IPS-15b (cell line): ENCODE measurements around the gene PIGN.

Experiments used
- H3K27me3 ChIP-seq: one replicate; pipeline ENCODE4 v1.6.1; 2013; ENCODE audit warnings: low read length; ENCODE audit not compliant: control insufficient read depth, insufficient read depth
- H3K36me3 ChIP-seq: one replicate; pipeline ENCODE4 v1.6.1; 2013; ENCODE audit warnings: low read length; ENCODE audit not compliant: control insufficient read depth, insufficient read depth
- H3K4me1 ChIP-seq: one replicate; pipeline ENCODE4 v1.6.1; 2013; ENCODE audit warnings: mild to moderate bottlenecking, low read length; ENCODE audit not compliant: control insufficient read depth, insufficient read depth
- H3K4me3 ChIP-seq: one replicate; pipeline ENCODE4 v1.5.1; 2013; ENCODE audit warnings: low read depth, low read length
- H3K9ac ChIP-seq: one replicate; pipeline ENCODE4 v1.6.1; 2013; ENCODE audit warnings: low read depth, mild to moderate bottlenecking, low read length
- H3K9me3 ChIP-seq: one replicate; pipeline ENCODE4 v1.6.1; 2013; ENCODE audit warnings: mild to moderate bottlenecking, low read length; ENCODE audit not compliant: control insufficient read depth, insufficient read depth

Gene PIGN

DNA sequence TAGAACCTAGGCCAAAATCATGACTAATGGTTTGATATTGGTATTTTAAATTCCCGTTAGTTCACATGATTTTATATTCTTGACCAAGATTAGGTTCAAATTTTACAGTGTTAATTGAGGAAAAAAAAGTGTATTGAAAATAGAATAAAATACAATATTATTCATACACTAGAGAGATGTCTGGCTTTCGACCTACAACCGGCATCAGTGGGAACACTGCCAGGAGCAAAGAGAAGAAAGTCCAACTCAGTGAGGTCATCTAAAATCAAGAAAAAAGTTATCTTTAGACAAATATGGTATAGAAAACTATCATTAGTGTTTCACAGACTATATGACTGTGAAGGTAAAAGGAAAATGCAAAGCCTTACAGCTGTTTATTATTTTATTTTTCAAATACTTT is 81.5 kb downstream of the PIGN start:
- H3K9me3 ChIP-seq = no peaks in the 10 kb centered on the region
- peaks cover 3% of the 10 kb centered on the region for H3K4me1 ChIP-seq
- no peak overlapping the region for H3K4me3 ChIP-seq
- H3K9ac ChIP-seq = no peak overlapping the region
- H3K36me3 ChIP-seq = no peaks in the 10 kb centered on the region
- H3K27me3 ChIP-seq = no peaks in the 10 kb centered on the region

DNA sequence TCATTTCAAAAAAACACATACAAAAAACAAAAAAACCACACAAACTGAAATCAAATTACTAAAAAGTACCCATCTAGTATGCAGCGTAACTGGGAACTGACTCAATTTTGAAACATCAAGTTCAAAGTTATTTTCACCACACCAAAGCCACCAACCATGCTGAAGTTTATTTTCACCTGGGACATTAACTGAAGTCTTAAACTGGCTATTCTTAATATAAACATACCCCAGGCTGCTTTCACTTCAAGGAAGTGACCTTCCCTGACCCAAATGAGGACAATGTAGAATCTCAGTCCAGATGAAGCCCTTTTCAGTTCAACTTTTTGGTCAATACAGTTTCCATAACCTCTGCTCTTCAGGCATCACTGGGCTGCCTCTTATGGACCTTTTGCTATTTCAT is 84.6 kb downstream of the PIGN start:
- no peaks in the 10 kb centered on the region for H3K27me3 ChIP-seq
- no peaks in the 10 kb centered on the region for H3K36me3 ChIP-seq
- H3K4me3 ChIP-seq = no peak overlapping the region
- peaks cover 3% of the 10 kb centered on the region for H3K4me1 ChIP-seq
- no peaks in the 10 kb centered on the region for H3K9me3 ChIP-seq
- no peak overlapping the region for H3K9ac ChIP-seq

DNA sequence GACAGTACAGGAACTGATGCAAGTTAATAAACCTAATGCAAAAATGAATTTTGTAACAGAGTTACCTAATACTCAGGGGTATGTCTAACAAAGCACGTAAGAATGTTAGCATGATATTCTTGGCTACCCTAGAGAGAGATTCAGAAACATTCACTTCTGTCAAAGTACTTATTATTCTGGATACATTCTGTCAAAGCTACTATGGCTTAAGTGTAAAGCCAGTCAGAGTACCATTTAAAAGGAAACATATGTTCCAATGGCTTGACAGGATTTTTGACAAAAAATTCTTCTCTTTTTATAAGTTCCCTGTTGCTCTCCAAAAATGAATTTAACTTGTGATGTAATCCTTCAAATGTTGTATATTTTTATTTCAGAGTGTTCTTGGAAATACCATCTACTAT is 85.5 kb downstream of the PIGN start:
- no peaks in the 10 kb centered on the region for H3K9me3 ChIP-seq
- no peaks in the 10 kb centered on the region for H3K36me3 ChIP-seq
- no peaks in the 10 kb centered on the region for H3K27me3 ChIP-seq
- peaks cover 3% of the 10 kb centered on the region for H3K4me1 ChIP-seq
- no peak overlapping the region for H3K9ac ChIP-seq
- H3K4me3 ChIP-seq = no peak overlapping the region

DNA sequence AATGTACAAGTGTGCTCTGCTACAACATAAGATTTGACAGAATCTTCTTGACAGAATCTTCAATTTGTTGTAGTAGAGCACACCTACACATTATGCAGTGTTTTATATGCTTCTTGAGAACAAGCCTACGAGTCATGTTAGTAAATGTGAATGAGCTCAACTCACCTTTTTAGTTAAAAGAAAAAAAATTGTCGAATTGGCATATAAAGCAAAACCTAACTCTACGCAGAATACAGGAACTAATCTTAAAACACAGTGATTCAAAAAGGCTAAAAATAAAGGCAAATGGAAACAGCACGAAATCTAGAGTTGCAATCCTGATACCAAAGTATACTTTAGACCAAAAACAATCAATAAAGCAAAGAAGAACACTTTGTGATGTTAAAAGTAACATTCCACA is 87.9 kb downstream of the PIGN start:
- no peak overlapping the region for H3K9ac ChIP-seq
- no peaks in the 10 kb centered on the region for H3K9me3 ChIP-seq
- H3K4me3 ChIP-seq = no peak overlapping the region
- H3K36me3 ChIP-seq = no peaks in the 10 kb centered on the region
- no peaks in the 10 kb centered on the region for H3K27me3 ChIP-seq
- peaks cover 3% of the 10 kb centered on the region for H3K4me1 ChIP-seq

DNA sequence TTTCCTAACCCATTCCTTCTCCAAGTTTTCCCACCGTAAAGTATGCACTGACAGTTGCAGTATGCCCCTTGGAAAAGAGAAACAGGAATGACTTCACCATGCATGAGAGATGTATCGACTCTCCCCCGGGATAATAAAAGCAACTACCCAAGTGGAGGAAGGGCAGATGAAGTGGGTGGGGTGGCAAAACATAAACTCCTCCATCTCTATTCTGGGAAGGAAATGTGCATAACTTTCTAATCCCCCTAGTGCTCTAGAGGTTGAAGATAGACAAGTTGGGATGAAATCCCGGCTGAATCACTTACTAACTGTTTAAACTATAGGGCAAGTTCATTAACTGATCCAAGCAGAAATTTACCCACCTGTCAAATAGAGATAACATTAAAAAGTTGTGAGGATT is 89.2 kb downstream of the PIGN start:
- Histone ChIP-seq H3K27me3 (no peaks in the 10 kb centered on the region), H3K36me3 (no peaks in the 10 kb centered on the region), H3K4me3 (no peak overlapping the region), H3K4me1 (no peaks in the 10 kb centered on the region), H3K9ac (no peak overlapping the region), H3K9me3 (no peaks in the 10 kb centered on the region)

DNA sequence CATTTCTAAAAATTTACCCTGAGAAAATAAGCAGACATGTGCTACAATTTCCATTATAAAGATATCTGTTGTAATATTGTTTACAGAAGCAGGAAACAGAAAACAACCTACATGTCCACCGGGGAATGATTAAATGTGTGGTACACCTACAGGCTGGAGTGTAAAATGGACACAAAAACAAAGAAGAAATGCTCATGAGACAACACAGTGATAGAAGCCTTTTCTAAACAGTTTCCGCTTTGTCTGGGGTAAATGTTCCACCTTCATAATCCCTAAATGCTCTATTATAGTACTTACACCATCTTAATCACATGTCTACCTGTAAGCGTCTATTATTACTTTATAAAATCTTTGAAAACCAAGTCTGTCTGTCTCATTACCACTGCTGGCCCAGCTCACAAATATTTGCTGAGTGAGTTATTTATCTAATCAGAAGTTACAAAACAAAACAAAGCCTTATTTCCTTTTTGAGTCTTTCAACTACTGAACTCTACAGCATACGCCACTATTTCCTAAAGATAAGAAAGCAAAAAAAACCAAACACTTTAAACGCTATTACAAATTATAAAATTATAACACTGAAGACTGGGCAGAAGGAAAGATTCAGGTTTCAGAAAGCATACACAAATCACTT is 95.3 kb downstream of the PIGN start:
- Histone ChIP-seq H3K36me3 (no peaks in the 10 kb centered on the region), H3K27me3 (no peaks in the 10 kb centered on the region), H3K9me3 (no peaks in the 10 kb centered on the region), H3K4me3 (no peak overlapping the region), H3K9ac (no peak overlapping the region), H3K4me1 (no peaks in the 10 kb centered on the region)

DNA sequence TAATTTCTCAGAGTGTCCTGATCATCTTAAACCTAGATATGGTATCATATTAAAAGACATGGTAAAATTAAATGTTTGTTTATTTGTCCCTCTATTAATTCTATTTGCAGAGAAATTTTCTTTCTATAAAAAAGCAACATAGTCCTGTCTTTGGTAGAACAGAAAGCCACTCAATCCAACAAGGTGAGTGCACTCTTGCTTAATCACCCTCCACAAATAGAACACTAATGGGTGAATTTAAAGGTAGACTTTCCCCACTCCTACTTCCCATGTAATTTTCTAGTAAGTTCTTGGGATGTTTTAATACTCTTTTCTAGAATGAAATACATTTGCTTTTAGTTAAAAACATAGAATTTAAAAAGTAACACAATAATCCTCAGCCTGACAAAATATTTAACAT is 97.7 kb downstream of the PIGN start:
- Histone ChIP-seq H3K9me3 (no peaks in the 10 kb centered on the region), H3K27me3 (no peaks in the 10 kb centered on the region), H3K4me3 (no peak overlapping the region), H3K36me3 (no peaks in the 10 kb centered on the region), H3K9ac (no peak overlapping the region), H3K4me1 (no peaks in the 10 kb centered on the region)

DNA sequence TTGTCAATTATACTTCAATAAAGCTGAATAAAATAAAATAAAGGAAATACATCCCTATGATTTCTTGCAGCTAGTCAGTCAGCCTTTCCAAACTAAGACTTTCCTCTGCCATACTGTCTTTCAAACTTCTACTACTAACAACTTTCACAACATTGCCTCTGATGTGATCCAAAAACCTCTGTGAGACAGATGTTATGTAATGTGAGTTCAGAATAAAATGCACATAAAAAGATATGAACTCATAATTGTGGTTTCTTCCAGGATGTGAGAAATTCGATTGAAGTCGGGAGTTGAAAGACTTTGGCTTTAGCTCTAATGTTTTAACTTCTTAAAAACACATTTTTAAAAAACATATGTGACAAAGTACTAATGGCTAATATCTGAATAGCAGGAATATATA is 98.7 kb downstream of the PIGN start:
- Histone ChIP-seq H3K4me3 (no peak overlapping the region), H3K9me3 (no peaks in the 10 kb centered on the region), H3K9ac (no peak overlapping the region), H3K27me3 (no peaks in the 10 kb centered on the region), H3K36me3 (no peaks in the 10 kb centered on the region), H3K4me1 (no peaks in the 10 kb centered on the region)

DNA sequence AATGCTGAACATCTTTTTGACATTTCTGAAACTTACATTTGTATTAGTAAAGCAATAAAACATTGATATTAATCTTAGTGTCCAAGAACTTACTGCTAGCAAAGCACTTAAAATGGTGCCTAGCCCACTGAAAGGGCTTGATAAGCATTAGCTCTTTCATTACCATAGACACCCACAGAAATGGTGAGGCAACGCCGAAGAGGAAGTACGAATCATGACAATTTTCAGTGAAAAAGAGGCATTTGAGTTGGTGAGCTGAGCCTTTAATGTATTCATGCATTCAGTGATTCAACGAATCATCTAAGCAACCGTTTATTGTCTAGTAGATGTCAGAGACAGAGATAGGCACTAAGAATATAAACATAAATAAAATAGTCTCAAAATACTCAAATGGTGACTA is 101.1 kb downstream of the PIGN start:
- Histone ChIP-seq H3K36me3 (no peaks in the 10 kb centered on the region), H3K9ac (no peak overlapping the region), H3K4me3 (no peak overlapping the region), H3K4me1 (no peaks in the 10 kb centered on the region), H3K9me3 (no peaks in the 10 kb centered on the region), H3K27me3 (no peaks in the 10 kb centered on the region)

DNA sequence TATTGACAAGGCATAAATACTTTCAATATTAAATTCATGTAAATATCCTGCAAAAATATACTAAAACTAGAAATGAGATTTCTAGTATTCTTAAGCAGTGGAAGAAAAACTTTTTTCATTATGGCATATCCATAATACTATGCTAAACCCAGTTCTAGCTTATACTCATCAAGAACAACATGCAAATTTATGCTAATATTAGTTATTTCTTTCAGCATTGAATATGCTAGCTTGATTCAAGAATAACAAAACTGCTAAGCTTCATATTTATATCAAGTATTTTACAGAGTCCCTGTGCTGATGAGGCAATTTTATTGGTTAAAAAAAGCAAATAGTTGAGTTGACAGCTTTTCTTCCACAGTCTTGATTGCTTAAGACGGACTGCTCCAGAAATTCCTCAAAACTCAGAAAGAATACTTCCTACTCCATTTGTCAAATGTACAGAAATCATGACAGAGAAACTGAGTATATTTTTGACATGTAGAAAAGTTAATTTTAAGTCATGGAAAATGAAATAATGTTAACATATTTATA is 105.0 kb downstream of the PIGN start:
- no peaks in the 10 kb centered on the region for H3K27me3 ChIP-seq
- no peaks in the 10 kb centered on the region for H3K36me3 ChIP-seq
- no peak overlapping the region for H3K4me3 ChIP-seq
- H3K4me1 ChIP-seq = no peaks in the 10 kb centered on the region
- H3K9ac ChIP-seq = no peak overlapping the region
- H3K9me3 ChIP-seq = no peaks in the 10 kb centered on the region

DNA sequence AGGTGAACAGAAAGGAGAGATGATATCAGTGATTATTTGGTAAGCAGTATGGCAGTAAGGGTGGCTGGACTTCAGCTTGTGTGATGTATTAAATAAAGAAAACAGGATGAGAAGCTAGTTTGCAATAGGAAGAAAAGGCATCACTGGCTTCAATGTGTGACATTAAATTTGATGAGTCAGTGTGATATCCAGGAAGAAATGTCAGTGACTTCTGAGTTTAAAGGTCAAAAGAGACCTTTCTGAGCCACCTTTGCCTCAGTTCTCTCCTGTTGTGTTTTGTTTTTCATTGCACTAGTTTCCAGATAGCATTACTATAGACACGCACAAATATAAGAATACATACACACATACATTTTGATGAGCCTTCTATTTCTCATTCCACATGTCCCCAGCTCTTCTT is 105.6 kb downstream of the PIGN start:
- no peaks in the 10 kb centered on the region for H3K4me1 ChIP-seq
- no peaks in the 10 kb centered on the region for H3K27me3 ChIP-seq

DNA sequence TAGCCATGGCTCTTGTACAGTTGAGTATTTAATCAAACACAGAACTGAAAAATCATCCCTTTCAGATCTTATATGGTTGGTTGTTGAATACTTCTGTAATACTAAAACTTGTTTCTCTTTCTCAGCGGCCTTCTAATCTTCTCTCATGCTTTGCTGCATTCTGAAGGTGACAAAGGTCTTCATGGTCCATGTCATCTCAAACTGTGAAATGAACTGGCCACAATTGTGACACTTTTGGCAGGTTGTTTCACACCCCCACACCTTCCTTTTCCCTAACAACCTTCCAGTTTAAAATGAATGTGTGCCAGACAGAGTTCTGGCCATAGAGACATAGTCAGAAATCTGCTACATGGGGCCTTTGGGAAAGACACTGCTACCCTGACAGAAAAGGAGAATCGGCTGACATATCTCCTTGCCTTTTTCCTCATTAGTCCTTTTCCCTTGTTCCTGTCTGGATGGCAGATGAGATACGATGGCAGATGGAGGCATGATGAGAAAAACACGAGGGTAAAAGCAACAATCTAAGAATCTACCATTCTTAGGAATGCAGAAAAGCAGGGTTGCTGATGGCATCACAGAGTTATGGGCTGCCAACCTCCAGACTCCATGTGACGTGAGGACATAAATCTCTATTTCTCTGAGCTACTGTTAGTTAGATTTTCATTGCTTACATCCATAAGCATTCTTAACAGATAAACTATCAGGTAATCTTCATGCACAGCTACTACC is 106.5 kb downstream of the PIGN start:
- no peaks in the 10 kb centered on the region for H3K4me1 ChIP-seq
- no peak overlapping the region for H3K4me3 ChIP-seq
- no peaks in the 10 kb centered on the region for H3K36me3 ChIP-seq
- H3K27me3 ChIP-seq = no peaks in the 10 kb centered on the region
- H3K9ac ChIP-seq = no peak overlapping the region
- H3K9me3 ChIP-seq = no peaks in the 10 kb centered on the region

More for the DNA sequence above, 105.6 kb downstream of the PIGN start:
- H3K36me3 ChIP-seq = no peaks in the 10 kb centered on the region
- no peak overlapping the region for H3K9ac ChIP-seq
- no peaks in the 10 kb centered on the region for H3K9me3 ChIP-seq
- H3K4me3 ChIP-seq = no peak overlapping the region
